CD8-positive, alpha-beta memory T cell (primary cell): ENCODE results near the gene SYNE3. TPM values are rescaled to one million over a fixed set of nuclear protein-coding genes. Genes with fewer than 3 reads are reported as not detected.

Source experiments
- CTCF ChIA-PET: fragments of 350-600 bp; sonication (Branson Sonifier 250); formaldehyde crosslinking; loops from one replicate; lab custom pipeline; 2021; ENCODE audit warnings: antibody characterized with exemption; lab: Charles Lee
- POLR2A ChIA-PET: fragments of 350-600 bp; sonication (Branson Sonifier 250); formaldehyde crosslinking; loops from one replicate; lab custom pipeline; 2021; ENCODE audit warnings: antibody characterized with exemption; lab: Charles Lee
- DNase-seq, 5 donors: peaks; one replicate each; pipeline versions ENCODE4 v3.0.0 to v3.0.0-alpha.2; 2020 to 2022; ENCODE audit warnings: mixed read lengths in 1 of 5
- H3K27ac ChIP-seq: one replicate; pipeline ENCODE4 v1.7.0; 2013; ENCODE audit warnings: low read depth, mild to moderate bottlenecking, low read length, moderate library complexity
- H3K27me3 ChIP-seq: 2 replicates; pipeline ENCODE4 v1.7.0; 2013; ENCODE audit warnings: low read length, mild to moderate bottlenecking; ENCODE audit not compliant: insufficient read depth, poor library complexity, severe bottlenecking
- H3K36me3 ChIP-seq: 2 replicates; pipeline ENCODE4 v1.7.0; 2013; ENCODE audit warnings: mild to moderate bottlenecking, low read length, moderate library complexity; ENCODE audit not compliant: insufficient read depth
- H3K4me1 ChIP-seq: 2 replicates; pipeline ENCODE4 v1.7.0; 2013; ENCODE audit warnings: mild to moderate bottlenecking, low read length, moderate library complexity; ENCODE audit not compliant: insufficient read depth
- H3K4me3 ChIP-seq: 2 replicates; pipeline ENCODE4 v1.7.0; 2013; ENCODE audit warnings: mild to moderate bottlenecking, low read length
- H3K9me3 ChIP-seq: 2 replicates; pipeline ENCODE4 v1.7.0; 2013; ENCODE audit warnings: mild to moderate bottlenecking, low read length
- H3K27ac Mint-ChIP-seq, 8 donors: one replicate each; pipeline ENCODE4 v1.8.0; 2020 to 2021; ENCODE audit warnings: mixed read lengths in 8 of 8, mild to moderate bottlenecking in 6 of 8, inconsistent platforms in 3 of 8, moderate library complexity in 3 of 8
- H3K27me3 Mint-ChIP-seq, 2 donors: one replicate each; pipeline ENCODE4 v1.8.0; 2020 to 2021; ENCODE audit warnings: mixed read lengths in 2 of 2, mild to moderate bottlenecking in 1 of 2, moderate library complexity in 1 of 2
- H3K36me3 Mint-ChIP-seq, 3 donors: one replicate each; pipeline ENCODE4 v1.8.0; 2020 to 2021; ENCODE audit warnings: mixed read lengths in 3 of 3, inconsistent platforms in 1 of 3, mild to moderate bottlenecking in 1 of 3
- H3K4me1 Mint-ChIP-seq, 3 donors: one replicate each; pipeline ENCODE4 v1.8.0; 2020 to 2021; ENCODE audit warnings: mixed read lengths in 3 of 3, inconsistent platforms in 1 of 3, mild to moderate bottlenecking in 1 of 3
- H3K4me3 Mint-ChIP-seq, 7 donors: one replicate each; pipeline ENCODE4 v1.8.0; 2020 to 2021; ENCODE audit warnings: mixed read lengths in 7 of 7, mild to moderate bottlenecking in 6 of 7, moderate library complexity in 4 of 7, inconsistent platforms in 2 of 7
- H3K9me3 Mint-ChIP-seq, 5 donors: one replicate each; pipeline ENCODE4 v1.8.0; 2020 to 2022; ENCODE audit warnings: mixed read lengths in 5 of 5, mild to moderate bottlenecking in 3 of 5, moderate library complexity in 2 of 5, inconsistent platforms in 1 of 5
- polyA plus RNA-seq: library from polyadenylated mRNA; unstranded; fragments of 300-500 nt; fragmentation: Illumina TruSeq; gene quantifications from one replicate; pipeline ENCODE4 v1.2.3, GENCODE V29; 2021
- total RNA-seq, 2 experiments: library from RNA; stranded (reverse); gene quantifications; one replicate each; pipeline ENCODE4 v1.2.3, GENCODE V29; 2021

Gene SYNE3
- total and polyA plus RNA-seq, 3 experiments from 2014 or later = 4.3 to 39.7 (median 37.6) TPM

GRCh38 chr14:95522116-95522515, 5.7 kb upstream of the SYNE3 start:
- POLR2A ChIA-PET = no interaction called here
- peak overlapping the region in 3 of 7 donors; percentile 4 to 66 (median 49) for H3K4me3 Mint-ChIP-seq
- peaks cover 74 to 90% (median 83%) of the 10 kb centered on the region in 3 donors for H3K4me1 Mint-ChIP-seq
- H3K27ac ChIP-seq = no peak overlapping the region
- peak overlapping the region; percentile 90 to 97 (median 92) for H3K27ac Mint-ChIP-seq
- no peaks in the 10 kb centered on the region for H3K36me3 Mint-ChIP-seq
- peaks cover 85% of the 10 kb centered on the region for H3K4me1 ChIP-seq
- no peaks in the 10 kb centered on the region for H3K9me3 ChIP-seq
- H3K4me3 ChIP-seq = peak overlapping the region; percentile 54
- H3K36me3 ChIP-seq = no peaks in the 10 kb centered on the region
- H3K27me3 ChIP-seq = no peaks in the 10 kb centered on the region
- CTCF ChIA-PET = interaction anchor here (1.4 to 3.4 kb wide), 5 partner anchors 12 to 95 kb away, joined by 4 to 41 read pairs (median 14); partner anchors contain the start of gene GLRX5
- DNase-seq = no peak
- H3K9me3 Mint-ChIP-seq = no peaks in the 10 kb centered on the region
- H3K27me3 Mint-ChIP-seq = no peaks in the 10 kb centered on the region

GRCh38 chr14:95521001-95521400, 4.6 kb upstream of the SYNE3 start:
- no peak for DNase-seq
- ChIA-PET POLR2A (interaction anchor here (1.2 kb wide), 1 partner anchor 13 kb away, joined by 10 read pairs; the partner anchor contains the start of gene GLRX5), CTCF (interaction anchor here (1.4 kb wide), 1 partner anchor 79 kb away, joined by 6 read pairs; no protein-coding TSS in a partner anchor)
- H3K36me3 ChIP-seq = no peaks in the 10 kb centered on the region
- no peaks in the 10 kb centered on the region for H3K27me3 ChIP-seq
- Mint-ChIP-seq H3K4me3 (no peak overlapping the region), H3K9me3 (no peaks in the 10 kb centered on the region), H3K4me1 (peaks cover 75 to 85% (median 82%) of the 10 kb centered on the region in 3 donors), H3K36me3 (peaks cover 0 to under 1% (median 0%) of the 10 kb centered on the region in 3 donors), H3K27me3 (no peaks in the 10 kb centered on the region), H3K27ac (peak overlapping the region in 3 of 8 donors; percentile 33 to 78 (median 43))
- H3K4me1 ChIP-seq = peaks cover 83% of the 10 kb centered on the region
- H3K9me3 ChIP-seq = no peaks in the 10 kb centered on the region
- no peak overlapping the region for H3K4me3 ChIP-seq
- no peak overlapping the region for H3K27ac ChIP-seq

- Histone ChIP-seq H3K4me1 (peaks cover 88% of the 10 kb centered on the region), H3K4me3 (peak overlapping the region; percentile 35), H3K27ac (peak overlapping the region; percentile 5), H3K9me3 (no peaks in the 10 kb centered on the region), H3K27me3 (no peaks in the 10 kb centered on the region), H3K36me3 (no peaks in the 10 kb centered on the region)
- peaks cover 75 to 85% (median 82%) of the 10 kb centered on the region in 3 donors for H3K4me1 Mint-ChIP-seq
- peaks cover 0 to 3% (median 0%) of the 10 kb centered on the region in 3 donors for H3K36me3 Mint-ChIP-seq
- no peaks in the 10 kb centered on the region for H3K27me3 Mint-ChIP-seq
- no peaks in the 10 kb centered on the region for H3K9me3 Mint-ChIP-seq
- H3K27ac Mint-ChIP-seq = peak overlapping the region; percentile 92 to 98 (median 94)
- ChIA-PET POLR2A (interaction anchor here (1.2 kb wide), 1 partner anchor 14 kb away, joined by 10 read pairs; the partner anchor contains the start of gene GLRX5), CTCF (interaction anchor here (0.6 to 1.4 kb wide), 5 partner anchors 9 to 78 kb away, joined by 3 to 6 read pairs (median 3); no protein-coding TSS in a partner anchor)
- H3K4me3 Mint-ChIP-seq = peak overlapping the region; percentile 75 to 92 (median 81)
- DNase-seq = no peak
Observed at GRCh38 chr14:95520346-95520745, 3.9 kb upstream of the SYNE3 start.

GRCh38 chr14:95519699-95520098, 3.2 kb upstream of the SYNE3 start:
- peaks cover 0 to 3% (median 0%) of the 10 kb centered on the region in 3 donors for H3K36me3 Mint-ChIP-seq
- H3K4me3 ChIP-seq = peak overlapping the region; percentile 35
- H3K4me1 ChIP-seq = peaks cover 89% of the 10 kb centered on the region
- ChIA-PET CTCF (interaction anchor here (0.7 to 1.4 kb wide), 3 partner anchors 20 to 78 kb away, joined by 3 to 6 read pairs (median 3); no protein-coding TSS in a partner anchor), POLR2A (interaction anchor here (1.2 to 1.8 kb wide), 2 partner anchors 15 kb away, joined by 10 to 11 read pairs; partner anchors contain the start of gene GLRX5)
- H3K36me3 ChIP-seq = no peaks in the 10 kb centered on the region
- H3K27ac Mint-ChIP-seq = peak overlapping the region; percentile 92 to 98 (median 94)
- H3K27ac ChIP-seq = peak overlapping the region; percentile 26
- no peaks in the 10 kb centered on the region for H3K27me3 Mint-ChIP-seq
- H3K9me3 ChIP-seq = no peaks in the 10 kb centered on the region
- no peaks in the 10 kb centered on the region for H3K27me3 ChIP-seq
- peak overlapping the region; percentile 75 to 92 (median 81) for H3K4me3 Mint-ChIP-seq
- peaks cover 78 to 85% (median 83%) of the 10 kb centered on the region in 3 donors for H3K4me1 Mint-ChIP-seq
- no peaks in the 10 kb centered on the region for H3K9me3 Mint-ChIP-seq
- DNase-seq = peak; percentile 42 to 83 (median 61)

GRCh38 chr14:95518045-95518751, 1.7 kb upstream of the SYNE3 start:
- ChIA-PET POLR2A (interaction anchor here (1.1 to 1.8 kb wide), 2 partner anchors 14 to 16 kb away, joined by 4 to 11 read pairs; partner anchors contain the start of gene GLRX5), CTCF (interaction anchor here (0.9 to 1.5 kb wide), 7 partner anchors 9 to 90 kb away, joined by 3 to 7 read pairs (median 3); no protein-coding TSS in a partner anchor)
- no peaks in the 10 kb centered on the region for H3K27me3 Mint-ChIP-seq
- H3K36me3 Mint-ChIP-seq = peaks cover 0 to 3% (median 0%) of the 10 kb centered on the region in 3 donors
- H3K4me1 Mint-ChIP-seq = peaks cover 69 to 85% (median 80%) of the 10 kb centered on the region in 3 donors
- no peaks in the 10 kb centered on the region for H3K9me3 Mint-ChIP-seq
- no peak for DNase-seq
- no peaks in the 10 kb centered on the region for H3K9me3 ChIP-seq
- H3K4me3 Mint-ChIP-seq = peak overlapping the region; percentile 75 to 87 (median 81)
- no peaks in the 10 kb centered on the region for H3K36me3 ChIP-seq
- no peak overlapping the region for H3K27ac ChIP-seq
- H3K27ac Mint-ChIP-seq = peak overlapping the region; percentile 92 to 98 (median 94)
- no peaks in the 10 kb centered on the region for H3K27me3 ChIP-seq
- no peak overlapping the region for H3K4me3 ChIP-seq
- H3K4me1 ChIP-seq = peaks cover 87% of the 10 kb centered on the region

GRCh38 chr14:95515596-95516552, 576 bp downstream of the SYNE3 start:
- peaks cover 68% of the 10 kb centered on the region for H3K4me1 ChIP-seq
- no peaks in the 10 kb centered on the region for H3K27me3 ChIP-seq
- no peaks in the 10 kb centered on the region for H3K9me3 ChIP-seq
- Mint-ChIP-seq H3K27me3 (no peaks in the 10 kb centered on the region), H3K9me3 (no peaks in the 10 kb centered on the region), H3K4me3 (peak overlapping the region; percentile 91 to 95 (median 93)), H3K27ac (peak overlapping the region; percentile 85 to 98 (median 96)), H3K36me3 (peaks cover 0 to 9% (median 0%) of the 10 kb centered on the region in 3 donors), H3K4me1 (peaks cover 66 to 83% (median 75%) of the 10 kb centered on the region in 3 donors)
- ChIA-PET CTCF (interaction anchor here (0.7 to 3.1 kb wide), 16 partner anchors 11 to 71 kb away, joined by 3 to 22 read pairs (median 4); no protein-coding TSS in a partner anchor), POLR2A (interaction anchor here (1.1 to 2.2 kb wide), 3 partner anchors 12 to 52 kb away, joined by 3 to 16 read pairs (median 4); partner anchors contain the start of gene GLRX5)
- H3K4me3 ChIP-seq = peak overlapping the region; percentile 64
- peak overlapping the region; percentile 44 for H3K27ac ChIP-seq
- H3K36me3 ChIP-seq = no peaks in the 10 kb centered on the region
- DNase-seq = peak; percentile 79 to 86 (median 81)

- H3K9me3 ChIP-seq = no peaks in the 10 kb centered on the region
- H3K4me1 Mint-ChIP-seq = peaks cover 64 to 83% (median 73%) of the 10 kb centered on the region in 3 donors
- POLR2A ChIA-PET = interaction anchor here (1.5 to 2.2 kb wide), 2 partner anchors 19 to 51 kb away, joined by 3 to 16 read pairs; partner anchors contain the start of gene GLRX5
- H3K4me3 Mint-ChIP-seq = peak overlapping the region; percentile 91 to 95 (median 93)
- H3K27me3 ChIP-seq = no peaks in the 10 kb centered on the region
- peak overlapping the region; percentile 85 to 97 (median 93) for H3K27ac Mint-ChIP-seq
- no peaks in the 10 kb centered on the region for H3K27me3 Mint-ChIP-seq
- no peak for DNase-seq
- H3K36me3 Mint-ChIP-seq = peaks cover 0 to 11% (median 3%) of the 10 kb centered on the region in 3 donors
- CTCF ChIA-PET = interaction anchor here (1.1 to 3.1 kb wide), 8 partner anchors 12 to 70 kb away, joined by 3 to 22 read pairs (median 6); no protein-coding TSS in a partner anchor
- H3K36me3 ChIP-seq = no peaks in the 10 kb centered on the region
- H3K4me1 ChIP-seq = peaks cover 62% of the 10 kb centered on the region
- no peaks in the 10 kb centered on the region for H3K9me3 Mint-ChIP-seq
- peak overlapping the region; percentile 64 for H3K4me3 ChIP-seq
- peak overlapping the region; percentile 44 for H3K27ac ChIP-seq
Observed at GRCh38 chr14:95515080-95515489, 1.4 kb downstream of the SYNE3 start.
